Measurements from ENCODE around the gene FMO5.

FMO5 gene

DNA sequence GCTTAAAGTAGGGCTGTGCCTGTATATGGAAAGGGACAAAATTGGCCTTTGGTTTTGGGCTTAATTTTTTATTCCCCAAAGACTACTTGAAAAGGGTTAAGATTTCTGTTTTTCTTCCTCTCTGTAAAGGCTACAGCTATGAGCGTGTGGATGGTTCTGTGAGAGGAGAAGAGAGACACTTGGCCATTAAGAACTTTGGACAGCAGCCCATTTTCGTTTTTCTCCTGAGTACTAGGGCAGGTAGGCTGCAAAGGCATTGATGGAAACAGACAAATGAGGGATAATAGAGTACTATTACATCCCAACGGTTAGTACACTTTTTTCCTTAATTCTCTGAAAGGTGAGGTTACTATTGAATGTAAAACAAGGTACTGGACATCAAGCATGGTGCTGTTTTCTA is 46.9 kb upstream of the FMO5 start:
- no peak overlapping the region for H3K27ac ChIP-seq (ENCODE audit: extremely low read depth, low read depth, low read length)
- no peaks in the 10 kb centered on the region for H3K9me3 ChIP-seq (ENCODE audit: control insufficient read depth, insufficient read depth, low read depth, low read length)
- H3K4me1 ChIP-seq (ENCODE audit: control insufficient read depth, insufficient read depth, low read length), result no peaks in the 10 kb centered on the region
- POLR2A ChIA-PET, result no interaction called here
- CTCF ChIA-PET, result interaction anchor here (0.6 to 2.5 kb wide), 5 partner anchors 81 to 486 kb away, joined by 3 to 26 read pairs (median 3); no protein-coding TSS in a partner anchor
- TF ChIP-seq, protein P1, sequence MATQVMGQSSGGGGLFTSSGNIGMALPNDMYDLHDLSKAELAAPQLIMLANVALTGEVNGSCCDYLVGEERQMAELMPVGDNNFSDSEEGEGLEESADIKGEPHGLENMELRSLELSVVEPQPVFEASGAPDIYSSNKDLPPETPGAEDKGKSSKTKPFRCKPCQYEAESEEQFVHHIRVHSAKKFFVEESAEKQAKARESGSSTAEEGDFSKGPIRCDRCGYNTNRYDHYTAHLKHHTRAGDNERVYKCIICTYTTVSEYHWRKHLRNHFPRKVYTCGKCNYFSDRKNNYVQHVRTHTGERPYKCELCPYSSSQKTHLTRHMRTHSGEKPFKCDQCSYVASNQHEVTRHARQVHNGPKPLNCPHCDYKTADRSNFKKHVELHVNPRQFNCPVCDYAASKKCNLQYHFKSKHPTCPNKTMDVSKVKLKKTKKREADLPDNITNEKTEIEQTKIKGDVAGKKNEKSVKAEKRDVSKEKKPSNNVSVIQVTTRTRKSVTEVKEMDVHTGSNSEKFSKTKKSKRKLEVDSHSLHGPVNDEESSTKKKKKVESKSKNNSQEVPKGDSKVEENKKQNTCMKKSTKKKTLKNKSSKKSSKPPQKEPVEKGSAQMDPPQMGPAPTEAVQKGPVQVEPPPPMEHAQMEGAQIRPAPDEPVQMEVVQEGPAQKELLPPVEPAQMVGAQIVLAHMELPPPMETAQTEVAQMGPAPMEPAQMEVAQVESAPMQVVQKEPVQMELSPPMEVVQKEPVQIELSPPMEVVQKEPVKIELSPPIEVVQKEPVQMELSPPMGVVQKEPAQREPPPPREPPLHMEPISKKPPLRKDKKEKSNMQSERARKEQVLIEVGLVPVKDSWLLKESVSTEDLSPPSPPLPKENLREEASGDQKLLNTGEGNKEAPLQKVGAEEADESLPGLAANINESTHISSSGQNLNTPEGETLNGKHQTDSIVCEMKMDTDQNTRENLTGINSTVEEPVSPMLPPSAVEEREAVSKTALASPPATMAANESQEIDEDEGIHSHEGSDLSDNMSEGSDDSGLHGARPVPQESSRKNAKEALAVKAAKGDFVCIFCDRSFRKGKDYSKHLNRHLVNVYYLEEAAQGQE (tag by site-specific recombination; IDR thresholded peaks at IDR 0.05), result peak; percentile 69
- TF ChIP-seq, protein P2, sequence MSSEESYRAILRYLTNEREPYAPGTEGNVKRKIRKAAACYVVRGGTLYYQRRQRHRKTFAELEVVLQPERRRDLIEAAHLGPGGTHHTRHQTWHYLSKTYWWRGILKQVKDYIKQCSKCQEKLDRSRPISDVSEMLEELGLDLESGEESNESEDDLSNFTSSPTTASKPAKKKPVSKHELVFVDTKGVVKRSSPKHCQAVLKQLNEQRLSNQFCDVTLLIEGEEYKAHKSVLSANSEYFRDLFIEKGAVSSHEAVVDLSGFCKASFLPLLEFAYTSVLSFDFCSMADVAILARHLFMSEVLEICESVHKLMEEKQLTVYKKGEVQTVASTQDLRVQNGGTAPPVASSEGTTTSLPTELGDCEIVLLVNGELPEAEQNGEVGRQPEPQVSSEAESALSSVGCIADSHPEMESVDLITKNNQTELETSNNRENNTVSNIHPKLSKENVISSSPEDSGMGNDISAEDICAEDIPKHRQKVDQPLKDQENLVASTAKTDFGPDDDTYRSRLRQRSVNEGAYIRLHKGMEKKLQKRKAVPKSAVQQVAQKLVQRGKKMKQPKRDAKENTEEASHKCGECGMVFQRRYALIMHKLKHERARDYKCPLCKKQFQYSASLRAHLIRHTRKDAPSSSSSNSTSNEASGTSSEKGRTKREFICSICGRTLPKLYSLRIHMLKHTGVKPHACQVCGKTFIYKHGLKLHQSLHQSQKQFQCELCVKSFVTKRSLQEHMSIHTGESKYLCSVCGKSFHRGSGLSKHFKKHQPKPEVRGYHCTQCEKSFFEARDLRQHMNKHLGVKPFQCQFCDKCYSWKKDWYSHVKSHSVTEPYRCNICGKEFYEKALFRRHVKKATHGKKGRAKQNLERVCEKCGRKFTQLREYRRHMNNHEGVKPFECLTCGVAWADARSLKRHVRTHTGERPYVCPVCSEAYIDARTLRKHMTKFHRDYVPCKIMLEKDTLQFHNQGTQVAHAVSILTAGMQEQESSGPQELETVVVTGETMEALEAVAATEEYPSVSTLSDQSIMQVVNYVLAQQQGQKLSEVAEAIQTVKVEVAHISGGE (tag by site-specific recombination; conservative IDR thresholded peaks at IDR 0.05; ENCODE audit: low read depth), result no peak
- peaks cover 20 to 96% of the 10 kb centered on the region in 2 experiments; a peak in 2 of 3 replicates for H3K36me3 ChIP-seq (ENCODE audit: control insufficient read depth in 2 of 2, insufficient read depth in 1 of 2, low read length in 2 of 2)
- H3K4me3 ChIP-seq (ENCODE audit: low read depth, low read length), result no peak overlapping the region

DNA sequence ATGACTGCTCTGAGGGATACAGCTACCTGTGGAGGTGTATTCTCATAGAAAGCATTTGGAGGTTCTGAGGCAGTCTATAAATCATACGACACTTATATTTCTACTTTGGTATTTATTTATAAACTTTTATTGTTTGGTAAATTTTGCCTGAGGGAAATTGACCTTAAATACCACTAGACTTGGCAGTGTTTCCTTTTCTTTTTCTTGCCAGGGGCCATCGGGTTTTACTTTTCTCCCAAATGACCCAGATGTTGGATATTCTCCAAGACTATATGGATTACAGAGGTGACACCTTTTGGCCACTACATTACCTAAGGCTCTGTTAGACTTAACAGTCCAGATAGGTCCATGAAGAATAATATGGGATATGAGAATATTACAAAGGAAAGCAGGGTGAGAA is 45.6 kb upstream of the FMO5 start:
- no peak overlapping the region for H3K27ac ChIP-seq (ENCODE audit: extremely low read depth, low read depth, low read length)
- H3K4me3 ChIP-seq (ENCODE audit: low read depth, low read length), result no peak overlapping the region
- no peaks in the 10 kb centered on the region for H3K4me1 ChIP-seq (ENCODE audit: control insufficient read depth, insufficient read depth, low read length)
- CTCF ChIA-PET, result interaction anchor here (1.0 to 1.9 kb wide), 3 partner anchors 11 to 119 kb away, joined by 3 to 5 read pairs (median 4); partner anchors contain the start of gene CHD1L
- no peaks in the 10 kb centered on the region for H3K9me3 ChIP-seq (ENCODE audit: control insufficient read depth, insufficient read depth, low read depth, low read length)
- POLR2A ChIA-PET, result no interaction called here
- peaks cover 28 to 96% of the 10 kb centered on the region in 2 experiments; a peak in 2 of 3 replicates for H3K36me3 ChIP-seq (ENCODE audit: control insufficient read depth in 2 of 2, insufficient read depth in 1 of 2, low read length in 2 of 2)
- TF ChIP-seq FEZF1 (tag by site-specific recombination; IDR thresholded peaks at IDR 0.05) (no peak), ZNF19 (tag by site-specific recombination; IDR thresholded peaks at IDR 0.05; ENCODE audit: low read depth) (no peak), ZNF311 (tag by site-specific recombination; IDR thresholded peaks at IDR 0.05; ENCODE audit: borderline replicate concordance) (no peak), ZNF530 (tag by site-specific recombination; IDR thresholded peaks at IDR 0.05; ENCODE audit: low read depth) (no peak), ZIC2 (tag by site-specific recombination; IDR thresholded peaks at IDR 0.05) (no peak), PRDM1 (tag by site-specific recombination; IDR thresholded peaks at IDR 0.05) (no peak), ZXDB (tag by site-specific recombination; IDR thresholded peaks at IDR 0.05) (no peak), GLIS2 (tag by site-specific recombination; IDR thresholded peaks at IDR 0.05) (no peak), GLI4 (tag by site-specific recombination; IDR thresholded peaks at IDR 0.05) (no peak), ZNF354C (tag by site-specific recombination; IDR thresholded peaks at IDR 0.05; ENCODE audit: borderline replicate concordance, low read depth) (no peak)
- TF ChIP-seq, protein P3, sequence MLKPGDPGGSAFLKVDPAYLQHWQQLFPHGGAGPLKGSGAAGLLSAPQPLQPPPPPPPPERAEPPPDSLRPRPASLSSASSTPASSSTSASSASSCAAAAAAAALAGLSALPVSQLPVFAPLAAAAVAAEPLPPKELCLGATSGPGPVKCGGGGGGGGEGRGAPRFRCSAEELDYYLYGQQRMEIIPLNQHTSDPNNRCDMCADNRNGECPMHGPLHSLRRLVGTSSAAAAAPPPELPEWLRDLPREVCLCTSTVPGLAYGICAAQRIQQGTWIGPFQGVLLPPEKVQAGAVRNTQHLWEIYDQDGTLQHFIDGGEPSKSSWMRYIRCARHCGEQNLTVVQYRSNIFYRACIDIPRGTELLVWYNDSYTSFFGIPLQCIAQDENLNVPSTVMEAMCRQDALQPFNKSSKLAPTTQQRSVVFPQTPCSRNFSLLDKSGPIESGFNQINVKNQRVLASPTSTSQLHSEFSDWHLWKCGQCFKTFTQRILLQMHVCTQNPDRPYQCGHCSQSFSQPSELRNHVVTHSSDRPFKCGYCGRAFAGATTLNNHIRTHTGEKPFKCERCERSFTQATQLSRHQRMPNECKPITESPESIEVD (tag by site-specific recombination; IDR thresholded peaks at IDR 0.05), result no peak
- TF ChIP-seq, protein P4, sequence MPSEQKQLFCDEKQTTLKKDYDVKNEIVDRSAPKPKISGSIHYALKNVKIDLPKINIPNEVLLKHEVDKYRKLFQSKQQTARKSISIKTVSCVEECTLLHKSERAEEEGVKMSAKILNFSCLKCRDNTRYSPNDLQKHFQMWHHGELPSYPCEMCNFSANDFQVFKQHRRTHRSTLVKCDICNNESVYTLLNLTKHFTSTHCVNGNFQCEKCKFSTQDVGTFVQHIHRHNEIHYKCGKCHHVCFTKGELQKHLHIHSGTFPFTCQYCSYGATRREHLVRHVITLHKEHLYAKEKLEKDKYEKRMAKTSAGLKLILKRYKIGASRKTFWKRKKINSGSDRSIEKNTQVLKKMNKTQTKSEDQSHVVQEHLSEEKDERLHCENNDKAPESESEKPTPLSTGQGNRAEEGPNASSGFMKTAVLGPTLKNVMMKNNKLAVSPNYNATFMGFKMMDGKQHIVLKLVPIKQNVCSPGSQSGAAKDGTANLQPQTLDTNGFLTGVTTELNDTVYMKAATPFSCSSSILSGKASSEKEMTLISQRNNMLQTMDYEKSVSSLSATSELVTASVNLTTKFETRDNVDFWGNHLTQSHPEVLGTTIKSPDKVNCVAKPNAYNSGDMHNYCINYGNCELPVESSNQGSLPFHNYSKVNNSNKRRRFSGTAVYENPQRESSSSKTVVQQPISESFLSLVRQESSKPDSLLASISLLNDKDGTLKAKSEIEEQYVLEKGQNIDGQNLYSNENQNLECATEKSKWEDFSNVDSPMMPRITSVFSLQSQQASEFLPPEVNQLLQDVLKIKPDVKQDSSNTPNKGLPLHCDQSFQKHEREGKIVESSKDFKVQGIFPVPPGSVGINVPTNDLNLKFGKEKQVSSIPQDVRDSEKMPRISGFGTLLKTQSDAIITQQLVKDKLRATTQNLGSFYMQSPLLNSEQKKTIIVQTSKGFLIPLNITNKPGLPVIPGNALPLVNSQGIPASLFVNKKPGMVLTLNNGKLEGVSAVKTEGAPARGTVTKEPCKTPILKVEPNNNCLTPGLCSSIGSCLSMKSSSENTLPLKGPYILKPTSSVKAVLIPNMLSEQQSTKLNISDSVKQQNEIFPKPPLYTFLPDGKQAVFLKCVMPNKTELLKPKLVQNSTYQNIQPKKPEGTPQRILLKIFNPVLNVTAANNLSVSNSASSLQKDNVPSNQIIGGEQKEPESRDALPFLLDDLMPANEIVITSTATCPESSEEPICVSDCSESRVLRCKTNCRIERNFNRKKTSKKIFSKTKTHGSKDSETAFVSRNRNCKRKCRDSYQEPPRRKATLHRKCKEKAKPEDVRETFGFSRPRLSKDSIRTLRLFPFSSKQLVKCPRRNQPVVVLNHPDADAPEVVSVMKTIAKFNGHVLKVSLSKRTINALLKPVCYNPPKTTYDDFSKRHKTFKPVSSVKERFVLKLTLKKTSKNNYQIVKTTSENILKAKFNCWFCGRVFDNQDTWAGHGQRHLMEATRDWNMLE (tag by site-specific recombination; conservative IDR thresholded peaks at IDR 0.05; ENCODE audit: low read depth), result no peak
